HL-60 (cell line): ENCODE results near the gene DENND1A.

Experiments used
- DNase-seq, 2 experiments: peaks; one replicate each; pipeline ENCODE4 v3.0.0-alpha.2; 2010 to 2020; ENCODE audit warnings: low read depth in 1 of 2, low spot score in 1 of 2
- H3K27ac ChIP-seq: fragments of 250-450 bp; sonication (Bioruptor Pico); replicated peaks from 2 replicates; pipeline ENCODE4 v1.5.1; 2020; ENCODE audit warnings: mild to moderate bottlenecking, moderate library complexity
- H3K27me3 ChIP-seq: fragments of 250-450 bp; sonication (Bioruptor Pico); 2 replicates; pipeline ENCODE4 v1.5.1; 2021; ENCODE audit warnings: mild to moderate bottlenecking, moderate library complexity; ENCODE audit not compliant: insufficient read depth, poor library complexity, severe bottlenecking
- H3K4me3 ChIP-seq: replicated peaks from 2 replicates; pipeline ENCODE4 v1.5.1; 2011; ENCODE audit warnings: mild to moderate bottlenecking, control low read depth, low read length; ENCODE audit not compliant: insufficient read depth
- CTCF ChIP-seq: IDR thresholded peaks from one replicate; pipeline ENCODE4 v1.5.1; 2011; ENCODE audit warnings: low read length, control low read depth, inconsistent platforms; ENCODE audit not compliant: insufficient read depth
- GABPA ChIP-seq: IDR thresholded peaks from 2 replicates; pipeline ENCODE4 v1.6.1; 2012; ENCODE audit warnings: low read depth
- POLR2AphosphoS5 ChIP-seq: IDR thresholded peaks from 2 replicates; pipeline ENCODE4 v1.6.1; 2012; ENCODE audit warnings: low read depth
- REST ChIP-seq: IDR thresholded peaks from 2 replicates; pipeline ENCODE4 v1.6.1; 2012; ENCODE audit warnings: low read depth; ENCODE audit not compliant: insufficient replicate concordance
- SPI1 ChIP-seq: IDR thresholded peaks from 2 replicates; pipeline ENCODE4 v1.6.1; 2012; ENCODE audit warnings: low read depth, mild to moderate bottlenecking, borderline replicate concordance

The DENND1A gene

GRCh38 chr9:123349691-123350480 lies 580.0 kb downstream of the DENND1A start:
- Histone ChIP-seq H3K27ac (no peak overlapping the region), H3K4me3 (no peak overlapping the region), H3K27me3 (no peaks in the 10 kb centered on the region)
- DNase-seq: peak in 1 of 2 experiments; percentile 62
- no peak for TF ChIP-seq POLR2AphosphoS5
- TF ChIP-seq REST: no peak
- TF ChIP-seq SPI1: no peak
- TF ChIP-seq CTCF: peak; percentile 91

GRCh38 chr9:123349033-123349432 lies 580.9 kb downstream of the DENND1A start:
- no peak for TF ChIP-seq GABPA
- TF ChIP-seq POLR2AphosphoS5: no peak
- TF ChIP-seq CTCF: no peak
- no peak for TF ChIP-seq SPI1
- TF ChIP-seq REST: no peak
- Histone ChIP-seq H3K4me3 (no peak overlapping the region), H3K27me3 (no peaks in the 10 kb centered on the region), H3K27ac (no peak overlapping the region)
- no peak for DNase-seq

GRCh38 chr9:123348317-123348992 lies 581.5 kb downstream of the DENND1A start:
- no peak overlapping the region for H3K27ac ChIP-seq
- no peak overlapping the region for H3K4me3 ChIP-seq
- DNase-seq: no peak
- no peak for TF ChIP-seq REST
- TF ChIP-seq CTCF: no peak
- TF ChIP-seq POLR2AphosphoS5: no peak
- no peak for TF ChIP-seq GABPA
- no peak for TF ChIP-seq SPI1
- no peaks in the 10 kb centered on the region for H3K27me3 ChIP-seq
